Tibial nerve (tissue), 4 donors: ENCODE data around the gene CHI3L1. TPM values are rescaled to one million over a fixed set of nuclear protein-coding genes. Genes with fewer than 3 reads are reported as not detected.

Experiments used
- DNase-seq, 2 donors: peaks; one replicate each; pipeline ENCODE4 v3.0.0-alpha.2; 2019; ENCODE audit warnings: low spot score in 2 of 2
- H3K27ac ChIP-seq, 4 donors: fragments of 200-600 bp; sonication (generic) in 3 of 4; one replicate each; pipeline ENCODE4 v1.5.1; 2017 to 2019; ENCODE audit warnings: mild to moderate bottlenecking in 1 of 4
- H3K27me3 ChIP-seq, 2 donors: fragments of 200-600 bp; sonication (generic) in 1 of 2; one replicate each; pipeline versions ENCODE4 v1.5.1 to v1.6.0; 2017 to 2019
- H3K36me3 ChIP-seq, 3 donors: fragments of 200-600 bp; sonication (generic); one replicate each; pipeline ENCODE4 v1.5.1; 2018 to 2019
- H3K4me1 ChIP-seq, 4 donors: fragments of 200-600 bp; sonication (generic) in 3 of 4; one replicate each; pipeline ENCODE4 v1.5.1; 2017 to 2019
- H3K4me3 ChIP-seq, 4 donors: fragments of 200-600 bp; sonication (generic) in 3 of 4; one replicate each; pipeline ENCODE4 v1.5.1; 2017 to 2019; ENCODE audit warnings: mild to moderate bottlenecking in 1 of 4, moderate library complexity in 1 of 4
- H3K9me3 ChIP-seq, 4 donors: fragments of 200-600 bp; sonication (generic) in 3 of 4; one replicate each; pipeline ENCODE4 v1.5.1; 2017 to 2019
- CTCF ChIP-seq, 5 experiments: fragments of 200-600 bp in 3 of 5; fragments of 450-650 bp in 2 of 5; sonication (generic) in 3 of 5; IDR thresholded peaks; one replicate each; pipeline ENCODE4 v1.5.1; 2016 to 2019; ENCODE audit warnings: antibody characterized with exemption in 5 of 5, mild to moderate bottlenecking in 3 of 5, moderate library complexity in 2 of 5
- EP300 ChIP-seq, 2 donors: sonication (generic); formaldehyde crosslinking; IDR thresholded peaks; one replicate each; pipeline ENCODE4 v1.6.1; 2017; ENCODE audit warnings: antibody characterized with exemption in 2 of 2, mild to moderate bottlenecking in 1 of 2
- POLR2A ChIP-seq, 2 donors: fragments of 450-650 bp; IDR thresholded peaks; one replicate each; pipeline ENCODE4 v1.6.1; 2017; ENCODE audit warnings: antibody characterized with exemption in 2 of 2, mild to moderate bottlenecking in 2 of 2, moderate library complexity in 2 of 2
- WGBS, 2 donors: methylation state at CpG; one replicate each; pipeline ENCODE4 v1.1.5; 2018; 5-methylcytosine and 5-hydroxymethylcytosine counted together
- total RNA-seq, 4 donors: library from RNA; depleted of rRNA; stranded (reverse); fragments of >200 nt; gene quantifications; one replicate each; pipeline ENCODE4 v1.1.0, GENCODE V29; 2016

Gene CHI3L1
- total RNA-seq, 4 donors from 2014 or later = 5.0 to 150 (median 18.8) TPM; not detected in 1

- Histone ChIP-seq H3K27ac (no peak overlapping the region), H3K36me3 (no peaks in the 10 kb centered on the region), H3K4me1 (no peaks in the 10 kb centered on the region), H3K4me3 (no peak overlapping the region), H3K27me3 (no peaks in the 10 kb centered on the region), H3K9me3 (no peaks in the 10 kb centered on the region)
- 68 to 75% methylated on average over 4 of the region's 4 CpGs for WGBS, 2 donors
- TF ChIP-seq EP300 (IDR thresholded peaks at IDR 0.05) = no peak
- no peak for TF ChIP-seq POLR2A (IDR thresholded peaks at IDR 0.05)
- no peak for TF ChIP-seq CTCF (IDR thresholded peaks at IDR 0.05)
- no peak for DNase-seq
Measured at GRCh38 chr1:203225071-203225470, 38.6 kb upstream of the CHI3L1 start.

- no peak overlapping the region for H3K4me3 ChIP-seq
- no peaks in the 10 kb centered on the region for H3K4me1 ChIP-seq
- H3K27ac ChIP-seq = no peak overlapping the region
- H3K9me3 ChIP-seq = no peaks in the 10 kb centered on the region
- DNase-seq = no peak
- no peaks in the 10 kb centered on the region for H3K36me3 ChIP-seq
- 87 to 90% methylated on average over 13 to 17 of the region's 18 CpGs for WGBS, 2 donors
- no peak for TF ChIP-seq EP300 (IDR thresholded peaks at IDR 0.05)
- no peak for TF ChIP-seq CTCF (IDR thresholded peaks at IDR 0.05)
- TF ChIP-seq POLR2A (IDR thresholded peaks at IDR 0.05) = no peak
- no peaks in the 10 kb centered on the region for H3K27me3 ChIP-seq
Measured at GRCh38 chr1:203223012-203223775, 36.7 kb upstream of the CHI3L1 start.

- peaks cover 0 to 2% (median 0%) of the 10 kb centered on the region in 4 donors for H3K4me1 ChIP-seq
- H3K36me3 ChIP-seq = no peaks in the 10 kb centered on the region
- H3K9me3 ChIP-seq = no peaks in the 10 kb centered on the region
- H3K4me3 ChIP-seq = no peak overlapping the region
- 55 to 68% methylated on average over 6 to 8 of the region's 8 CpGs for WGBS, 2 donors
- TF ChIP-seq EP300 (IDR thresholded peaks at IDR 0.05) (no peak), POLR2A (IDR thresholded peaks at IDR 0.05) (no peak), CTCF (IDR thresholded peaks at IDR 0.05) (no peak)
- no peak for DNase-seq
- no peak overlapping the region for H3K27ac ChIP-seq
- H3K27me3 ChIP-seq = no peaks in the 10 kb centered on the region
Measured at GRCh38 chr1:203219934-203220333, 33.4 kb upstream of the CHI3L1 start.

GRCh38 chr1:203219171-203219570 is 32.7 kb upstream of the CHI3L1 start:
- no peak for DNase-seq
- Histone ChIP-seq H3K27me3 (no peaks in the 10 kb centered on the region), H3K36me3 (no peaks in the 10 kb centered on the region), H3K27ac (no peak overlapping the region), H3K4me1 (peaks cover 0 to 2% (median 0%) of the 10 kb centered on the region in 4 donors), H3K9me3 (no peaks in the 10 kb centered on the region), H3K4me3 (no peak overlapping the region)
- 64 to 88% methylated on average over 1 of the region's 1 CpG for WGBS, 2 donors
- TF ChIP-seq EP300 (IDR thresholded peaks at IDR 0.05) (no peak), POLR2A (IDR thresholded peaks at IDR 0.05) (no peak)

- H3K27me3 ChIP-seq = no peaks in the 10 kb centered on the region
- TF ChIP-seq EP300 (IDR thresholded peaks at IDR 0.05) (no peak), CTCF (IDR thresholded peaks at IDR 0.05) (no peak), POLR2A (IDR thresholded peaks at IDR 0.05) (no peak)
- WGBS, 2 donors = 62 to 78% methylated on average over 4 to 7 of the region's 7 CpGs
- H3K9me3 ChIP-seq = no peaks in the 10 kb centered on the region
- no peak overlapping the region for H3K4me3 ChIP-seq
- peaks cover 0 to 2% (median 0%) of the 10 kb centered on the region in 4 donors for H3K4me1 ChIP-seq
- no peak for DNase-seq
- no peaks in the 10 kb centered on the region for H3K36me3 ChIP-seq
- no peak overlapping the region for H3K27ac ChIP-seq
Measured at GRCh38 chr1:203217668-203218067, 31.2 kb upstream of the CHI3L1 start.
